Peyer's patch (tissue), 4 donors: ENCODE data around the gene P2RX2. TPM values are rescaled to one million over a fixed set of nuclear protein-coding genes. Genes with fewer than 3 reads are reported as not detected.

Experiments
- DNase-seq, 3 donors: peaks; one replicate each; pipeline ENCODE4 v3.0.0-alpha.2; 2017 to 2019
- H3K27ac ChIP-seq, 4 donors: fragments of 200-600 bp; sonication (generic); one replicate each; pipeline ENCODE4 v1.5.1; 2016 to 2019
- H3K27me3 ChIP-seq, 2 donors: fragments of 200-600 bp; sonication (generic); one replicate each; pipeline ENCODE4 v1.5.1; 2019
- H3K36me3 ChIP-seq, 3 donors: fragments of 200-600 bp; sonication (generic); one replicate each; pipeline ENCODE4 v1.5.1; 2016 to 2019
- H3K4me1 ChIP-seq, 4 donors: fragments of 200-600 bp; sonication (generic); one replicate each; pipeline ENCODE4 v1.5.1; 2016 to 2019
- H3K4me3 ChIP-seq, 4 donors: fragments of 200-600 bp; sonication (generic); 1 replicate in 3 of 4; 2 replicates in 1 of 4; pipeline ENCODE4 v1.5.1; 2016 to 2019; ENCODE audit warnings: mild to moderate bottlenecking in 1 of 4
- H3K9me3 ChIP-seq, 4 donors: fragments of 200-600 bp; sonication (generic); one replicate each; pipeline ENCODE4 v1.5.1; 2016 to 2019; ENCODE audit warnings: mild to moderate bottlenecking in 1 of 4
- POLR2A ChIP-seq, 2 donors: fragments of 450-650 bp; IDR thresholded peaks; one replicate each; pipeline ENCODE4 v1.5.1; 2017; ENCODE audit warnings: antibody characterized with exemption in 2 of 2, mild to moderate bottlenecking in 2 of 2, moderate library complexity in 2 of 2
- total RNA-seq, 4 donors: library from RNA; depleted of rRNA; stranded (reverse); fragments of >200 nt; gene quantifications; one replicate each; pipeline ENCODE4 v1.1.0, GENCODE V29; 2016
- TF ChIP-seq, protein P1 (sequence below), 6 experiments: fragments of 450-650 bp in 4 of 6; fragments of 200-600 bp in 2 of 6; sonication (generic) in 1 of 6; IDR thresholded peaks; one replicate each; pipeline ENCODE4 v1.5.1; 2017 to 2019; ENCODE audit warnings: antibody characterized with exemption in 6 of 6, mild to moderate bottlenecking in 3 of 6, moderate library complexity in 1 of 6

Gene P2RX2
- total RNA-seq, 4 donors from 2014 or later: 3.8 to 4.7 (median 4.1) TPM; not detected in 1

DNA sequence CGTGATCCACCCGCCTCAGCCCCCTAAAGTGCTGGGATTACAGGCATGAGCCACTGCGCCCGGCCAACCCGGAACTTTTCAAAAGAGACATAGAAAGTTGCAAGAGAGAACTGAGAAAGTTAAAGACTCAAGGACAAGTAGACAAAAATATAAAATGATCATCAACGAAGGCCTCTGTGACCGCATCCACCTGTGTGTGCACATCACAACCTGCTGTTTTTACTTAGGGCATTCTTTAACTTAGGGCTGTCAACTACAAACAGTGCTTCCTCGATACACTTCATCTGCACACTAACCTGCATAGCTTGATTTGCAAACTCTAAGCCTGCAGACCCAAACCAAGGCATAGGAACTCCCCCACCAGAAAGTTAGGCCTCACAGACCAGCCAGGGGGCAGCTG lies 14.8 kb downstream of the P2RX2 start:
- Histone ChIP-seq H3K9me3 (no peaks in the 10 kb centered on the region), H3K36me3 (peaks cover 0 to 82% (median 0%) of the 10 kb centered on the region in 3 donors), H3K4me3 (no peak overlapping the region), H3K27ac (no peak overlapping the region), H3K27me3 (no peaks in the 10 kb centered on the region), H3K4me1 (no peaks in the 10 kb centered on the region)
- no peak for DNase-seq
- TF ChIP-seq, protein P1, sequence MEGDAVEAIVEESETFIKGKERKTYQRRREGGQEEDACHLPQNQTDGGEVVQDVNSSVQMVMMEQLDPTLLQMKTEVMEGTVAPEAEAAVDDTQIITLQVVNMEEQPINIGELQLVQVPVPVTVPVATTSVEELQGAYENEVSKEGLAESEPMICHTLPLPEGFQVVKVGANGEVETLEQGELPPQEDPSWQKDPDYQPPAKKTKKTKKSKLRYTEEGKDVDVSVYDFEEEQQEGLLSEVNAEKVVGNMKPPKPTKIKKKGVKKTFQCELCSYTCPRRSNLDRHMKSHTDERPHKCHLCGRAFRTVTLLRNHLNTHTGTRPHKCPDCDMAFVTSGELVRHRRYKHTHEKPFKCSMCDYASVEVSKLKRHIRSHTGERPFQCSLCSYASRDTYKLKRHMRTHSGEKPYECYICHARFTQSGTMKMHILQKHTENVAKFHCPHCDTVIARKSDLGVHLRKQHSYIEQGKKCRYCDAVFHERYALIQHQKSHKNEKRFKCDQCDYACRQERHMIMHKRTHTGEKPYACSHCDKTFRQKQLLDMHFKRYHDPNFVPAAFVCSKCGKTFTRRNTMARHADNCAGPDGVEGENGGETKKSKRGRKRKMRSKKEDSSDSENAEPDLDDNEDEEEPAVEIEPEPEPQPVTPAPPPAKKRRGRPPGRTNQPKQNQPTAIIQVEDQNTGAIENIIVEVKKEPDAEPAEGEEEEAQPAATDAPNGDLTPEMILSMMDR (IDR thresholded peaks at IDR 0.05): no peak
- no peak for TF ChIP-seq POLR2A (IDR thresholded peaks at IDR 0.05)

DNA sequence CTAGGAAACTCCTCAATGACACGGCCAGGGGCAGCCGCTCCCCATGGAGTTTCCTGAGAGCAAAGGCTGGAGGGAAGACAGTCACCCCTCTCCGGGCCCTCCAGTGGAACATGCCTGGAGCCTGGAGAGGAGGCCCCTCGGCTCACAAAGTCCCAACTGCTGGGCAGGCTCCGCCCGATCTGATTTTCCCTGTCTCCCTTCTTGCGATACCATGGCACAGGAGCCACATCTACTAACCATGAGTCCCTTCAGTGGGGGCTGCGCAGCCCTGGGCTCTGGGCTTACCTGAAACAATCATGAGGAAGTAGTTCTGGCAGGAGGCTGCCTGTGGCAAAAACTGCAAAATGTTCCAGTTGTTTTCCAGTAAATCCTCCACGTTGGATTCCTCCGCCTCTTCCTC lies 15.3 kb downstream of the P2RX2 start:
- DNase-seq: no peak
- TF ChIP-seq, protein P1 (IDR thresholded peaks at IDR 0.05): no peak
- no peak for TF ChIP-seq POLR2A (IDR thresholded peaks at IDR 0.05)
- Histone ChIP-seq H3K4me1 (no peaks in the 10 kb centered on the region), H3K4me3 (no peak overlapping the region), H3K27me3 (no peaks in the 10 kb centered on the region), H3K9me3 (no peaks in the 10 kb centered on the region), H3K36me3 (peaks cover 0 to 83% (median 0%) of the 10 kb centered on the region in 3 donors), H3K27ac (no peak overlapping the region)

DNA sequence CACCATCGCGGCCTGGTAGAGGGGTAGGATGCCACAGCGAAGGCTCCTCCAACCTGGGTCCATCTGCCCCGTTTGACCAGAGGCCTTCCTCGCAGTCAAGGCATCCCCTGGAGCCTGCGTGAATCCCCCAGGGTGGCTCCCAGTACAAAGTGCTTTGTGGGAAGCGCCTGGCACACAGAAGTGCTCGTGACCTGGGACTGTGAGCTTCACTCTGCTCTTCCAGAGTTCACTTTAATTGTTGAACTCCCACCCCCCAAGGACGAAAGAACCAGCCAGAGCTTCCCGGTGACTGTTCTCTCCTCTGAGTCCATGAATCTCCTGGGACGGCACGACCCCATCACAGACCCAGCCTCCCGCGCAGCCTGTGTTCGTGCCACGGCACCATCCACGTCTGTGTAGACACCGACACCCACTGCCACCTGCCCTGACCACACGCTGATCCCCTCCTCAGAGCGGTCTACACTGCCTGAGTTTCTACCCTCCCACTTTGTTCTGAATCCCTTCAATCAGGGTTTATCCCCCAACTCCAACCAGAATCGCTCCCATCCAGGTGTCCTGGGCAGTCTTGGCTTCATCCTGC lies 15.9 kb downstream of the P2RX2 start:
- Histone ChIP-seq H3K9me3 (no peaks in the 10 kb centered on the region), H3K4me1 (no peaks in the 10 kb centered on the region), H3K27me3 (no peaks in the 10 kb centered on the region), H3K4me3 (no peak overlapping the region), H3K36me3 (peaks cover 0 to 80% (median 0%) of the 10 kb centered on the region in 3 donors), H3K27ac (no peak overlapping the region)
- TF ChIP-seq, protein P1 (IDR thresholded peaks at IDR 0.05): no peak
- no peak for TF ChIP-seq POLR2A (IDR thresholded peaks at IDR 0.05)
- DNase-seq: no peak

DNA sequence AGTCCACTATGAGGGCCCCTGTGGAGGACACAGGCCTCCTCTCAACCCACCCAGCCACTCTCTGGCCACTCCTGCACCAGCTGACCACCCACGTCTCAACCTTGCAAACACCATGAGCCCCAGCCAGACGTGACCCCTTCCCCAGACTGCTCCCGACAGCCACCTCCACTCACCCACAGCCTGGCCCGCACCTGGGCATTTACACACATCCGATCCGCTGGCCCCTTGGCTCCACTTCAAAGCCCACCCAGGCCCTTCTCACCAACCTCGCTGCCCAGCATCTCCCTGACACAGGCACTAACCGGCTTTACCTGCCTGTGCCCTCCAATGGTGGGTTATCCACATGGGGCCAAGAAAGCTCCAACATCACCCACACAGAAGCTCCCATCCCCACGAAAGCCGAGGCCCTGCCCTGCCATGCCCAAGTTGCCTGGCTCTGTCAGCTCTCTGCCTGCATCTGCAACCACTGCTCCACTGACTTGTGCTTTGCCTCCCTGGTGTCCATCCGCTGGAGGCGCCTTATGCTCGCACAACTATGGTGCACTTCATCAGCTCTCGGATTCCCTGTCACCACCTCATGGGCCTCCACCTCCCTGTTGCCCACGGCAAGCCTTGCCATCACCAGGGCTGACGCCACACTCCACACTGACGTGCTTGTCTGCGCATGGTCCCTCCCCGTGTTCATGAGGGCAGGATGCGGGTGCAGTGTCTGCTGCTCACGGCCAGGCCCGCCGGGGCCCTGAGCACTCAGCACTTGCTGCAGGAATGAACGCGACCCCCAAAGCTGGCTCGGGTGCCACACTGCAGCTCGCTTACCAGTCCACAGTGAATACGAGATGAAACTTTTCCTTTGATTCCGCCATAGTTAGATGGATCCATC lies 16.7 kb downstream of the P2RX2 start:
- H3K4me3 ChIP-seq: no peak overlapping the region
- DNase-seq: no peak

DNA sequence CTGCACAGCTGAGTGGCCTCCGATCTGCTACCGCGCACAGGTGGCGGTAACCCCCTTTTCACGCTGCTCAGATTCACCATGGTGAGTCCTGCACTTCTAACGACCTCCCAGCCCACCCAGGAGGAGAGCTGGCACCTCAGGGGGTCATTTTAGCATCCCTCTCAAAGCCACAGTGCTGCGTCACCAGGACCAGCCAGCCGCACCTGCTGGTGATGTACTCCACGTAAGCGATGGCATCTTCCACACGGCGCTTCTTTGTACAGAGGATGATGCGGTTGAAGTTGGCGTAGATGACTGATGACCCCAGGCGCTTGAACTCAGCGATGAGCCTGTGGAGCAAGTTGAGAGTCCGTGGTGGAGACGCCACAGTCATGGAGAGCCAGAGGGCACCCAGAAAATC lies 19.2 kb downstream of the P2RX2 start:
- TF ChIP-seq, protein P1 (IDR thresholded peaks at IDR 0.05): no peak
- no peak for TF ChIP-seq POLR2A (IDR thresholded peaks at IDR 0.05)
- no peak overlapping the region for H3K27ac ChIP-seq
- H3K9me3 ChIP-seq: no peaks in the 10 kb centered on the region
- no peaks in the 10 kb centered on the region for H3K27me3 ChIP-seq
- DNase-seq: no peak
- H3K36me3 ChIP-seq: peaks cover 0 to 72% (median 0%) of the 10 kb centered on the region in 3 donors
- no peak overlapping the region for H3K4me3 ChIP-seq
- H3K4me1 ChIP-seq: no peaks in the 10 kb centered on the region

More for the DNA sequence above, 16.7 kb downstream of the P2RX2 start:
- no peak for TF ChIP-seq POLR2A (IDR thresholded peaks at IDR 0.05)
- TF ChIP-seq, protein P1 (IDR thresholded peaks at IDR 0.05): no peak
- peaks cover 0 to 79% (median 0%) of the 10 kb centered on the region in 3 donors for H3K36me3 ChIP-seq
- H3K27me3 ChIP-seq: no peaks in the 10 kb centered on the region
- H3K27ac ChIP-seq: no peak overlapping the region
- no peaks in the 10 kb centered on the region for H3K4me1 ChIP-seq
- H3K9me3 ChIP-seq: no peaks in the 10 kb centered on the region
